T-cell (primary cell): ENCODE measurements around the gene PEX5. TPM values are rescaled to one million over a fixed set of nuclear protein-coding genes. Genes with fewer than 3 reads are reported as not detected.

Source experiments
- ATAC-seq, 4 experiments: fragments of 200-7000 bp in 3 of 4; fragments of 150-1000 bp in 1 of 4; cut with Tn5 transposase; replicated peaks in 1 of 4; 1 replicate in 3 of 4; 2 replicates in 1 of 4; pipeline ENCODE4 v1.10.0; 2021; ENCODE audit warnings: moderate library complexity in 3 of 4, mild to moderate bottlenecking in 2 of 4, moderate number of reproducible peaks in 1 of 4
- CTCF ChIA-PET, 2 donors: fragments of 300-600 bp; sonication (Branson Sonifier 250); formaldehyde crosslinking; loops; one replicate each; lab custom pipeline; 2022; ENCODE audit warnings: antibody characterized with exemption in 2 of 2; lab: Charles Lee
- POLR2A ChIA-PET, 2 donors: fragments of 300-600 bp; sonication (Branson Sonifier 250); formaldehyde crosslinking; loops; one replicate each; lab custom pipeline; 2022; ENCODE audit warnings: antibody characterized with exemption in 2 of 2; lab: Charles Lee
- DNase-seq, 35 experiments: peaks; one replicate each; pipeline versions ENCODE4 v3.0.0 to v3.0.0-alpha.2; 2013 to 2023
- H3K27ac ChIP-seq: one replicate; pipeline ENCODE4 v1.5.1; 2013; ENCODE audit warnings: low read length
- H3K27me3 ChIP-seq, 2 experiments: replicated peaks in 1 of 2; 1 replicate in 1 of 2; 2 replicates in 1 of 2; pipeline versions ENCODE4 v1.6.1 to v1.7.0; 2013; ENCODE audit warnings: low read length in 1 of 2, mixed read lengths in 1 of 2; ENCODE audit not compliant: control insufficient read depth in 2 of 2, insufficient read depth in 2 of 2; ENCODE audit errors: extremely low read depth in 1 of 2
- H3K36me3 ChIP-seq, 2 donors: 1 replicate in 1 of 2; 2 replicates in 1 of 2; pipeline versions ENCODE4 v1.6.1 to v1.7.0; 2013; ENCODE audit warnings: low read length in 1 of 2; ENCODE audit not compliant: control insufficient read depth in 2 of 2, insufficient read depth in 1 of 2; ENCODE audit errors: extremely low read depth in 1 of 2
- H3K4me1 ChIP-seq, 2 experiments: 1 replicate in 1 of 2; 2 replicates in 1 of 2; pipeline versions ENCODE4 v1.6.1 to v1.7.0; 2013; ENCODE audit warnings: low read length in 2 of 2, mixed read lengths in 1 of 2; ENCODE audit not compliant: insufficient read depth in 2 of 2, control insufficient read depth in 1 of 2; ENCODE audit errors: extremely low read depth in 1 of 2
- H3K4me3 ChIP-seq, 2 donors: 1 replicate in 1 of 2; 2 replicates in 1 of 2; pipeline versions ENCODE4 v1.5.1 to v1.7.0; 2013; ENCODE audit warnings: mild to moderate bottlenecking in 2 of 2, low read length in 1 of 2, moderate library complexity in 1 of 2; ENCODE audit not compliant: control insufficient read depth in 1 of 2; ENCODE audit errors: extremely low read depth in 1 of 2
- H3K9me3 ChIP-seq: 2 replicates; pipeline ENCODE4 v1.7.0; 2013
- H3K27ac Mint-ChIP-seq, 2 donors: one replicate each; pipeline ENCODE4 v1.8.0; 2020 to 2021; ENCODE audit warnings: mild to moderate bottlenecking in 2 of 2, mixed read lengths in 2 of 2
- H3K27me3 Mint-ChIP-seq, 2 donors: one replicate each; pipeline ENCODE4 v1.8.0; 2021 to 2022; ENCODE audit warnings: mixed read lengths in 2 of 2
- H3K36me3 Mint-ChIP-seq: one replicate; pipeline ENCODE4 v1.8.0; 2021; ENCODE audit warnings: mixed read lengths
- H3K4me1 Mint-ChIP-seq, 3 donors: one replicate each; pipeline ENCODE4 v1.8.0; 2020 to 2022; ENCODE audit warnings: mixed read lengths in 3 of 3, mild to moderate bottlenecking in 1 of 3
- H3K4me3 Mint-ChIP-seq, 3 donors: one replicate each; pipeline ENCODE4 v1.8.0; 2020 to 2022; ENCODE audit warnings: mild to moderate bottlenecking in 3 of 3, mixed read lengths in 3 of 3, moderate library complexity in 3 of 3
- H3K9me3 Mint-ChIP-seq, 3 donors: one replicate each; pipeline ENCODE4 v1.8.0; 2020 to 2022; ENCODE audit warnings: mixed read lengths in 3 of 3
- WGBS: methylation state at CpG from one replicate; pipeline ENCODE4 v1.1.5; 2013; ENCODE audit warnings: missing lambda C conversion rate; ENCODE audit not compliant: insufficient coverage; 5-methylcytosine and 5-hydroxymethylcytosine counted together
- total RNA-seq, 35 experiments: library from RNA in 6 of 35; stranded (reverse) in 6 of 35; fragments of 120-200 nt in 1 of 35; gene quantifications; one replicate each; pipeline versions ENCODE4 v1.2.1 to v1.2.4 and lab custom pipeline; 2013 to 2026

Gene PEX5
- total RNA-seq, 5 donors from 2014 or later (not counting 1 experiment from before 2014, with no cell fraction given), result 24.0 to 44.5 (median 31.1) TPM

DNA sequence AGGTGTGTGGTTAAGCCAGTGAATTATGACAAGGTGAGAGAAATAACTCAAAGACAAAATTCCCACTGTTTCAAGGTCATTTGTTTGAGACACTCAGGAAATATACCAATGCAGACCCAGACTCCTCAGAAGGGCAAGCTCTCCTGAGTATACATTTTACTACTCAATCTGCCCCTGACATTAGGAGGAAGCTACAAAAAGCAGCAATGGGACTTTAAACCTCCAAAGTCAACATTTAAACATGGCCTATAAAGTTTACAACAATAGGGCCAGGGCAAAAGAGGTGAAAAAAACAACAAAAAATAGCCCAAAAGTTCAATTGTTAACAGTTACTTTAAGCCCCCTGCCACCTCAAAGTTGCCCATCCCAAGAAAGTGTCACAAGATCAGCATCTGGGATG lies 19.5 kb upstream of the PEX5 start:
- Mint-ChIP-seq H3K27me3 (peaks cover 20% of the 10 kb centered on the region in 2 donors), H3K9me3 (peaks cover 4 to 40% (median 13%) of the 10 kb centered on the region in 3 donors), H3K36me3 (peaks cover 6% of the 10 kb centered on the region), H3K4me3 (no peak overlapping the region), H3K27ac (no peak overlapping the region), H3K4me1 (no peaks in the 10 kb centered on the region)
- no peaks in the 10 kb centered on the region for H3K9me3 ChIP-seq
- ATAC-seq (no peak), DNase-seq (no peak)
- ChIA-PET CTCF (interaction anchor here in 1 of 2 donors (0.6 kb wide), 1 partner anchor 28 kb away, joined by 3 read pairs; no protein-coding TSS in a partner anchor), POLR2A (no interaction called here)
- H3K4me1 ChIP-seq, result no peaks in the 10 kb centered on the region
- H3K4me3 ChIP-seq, result no peak overlapping the region
- peaks cover 0 to 3% of the 10 kb centered on the region in 2 experiments for H3K27me3 ChIP-seq
- no peaks in the 10 kb centered on the region for H3K36me3 ChIP-seq
- H3K27ac ChIP-seq, result no peak overlapping the region

DNA sequence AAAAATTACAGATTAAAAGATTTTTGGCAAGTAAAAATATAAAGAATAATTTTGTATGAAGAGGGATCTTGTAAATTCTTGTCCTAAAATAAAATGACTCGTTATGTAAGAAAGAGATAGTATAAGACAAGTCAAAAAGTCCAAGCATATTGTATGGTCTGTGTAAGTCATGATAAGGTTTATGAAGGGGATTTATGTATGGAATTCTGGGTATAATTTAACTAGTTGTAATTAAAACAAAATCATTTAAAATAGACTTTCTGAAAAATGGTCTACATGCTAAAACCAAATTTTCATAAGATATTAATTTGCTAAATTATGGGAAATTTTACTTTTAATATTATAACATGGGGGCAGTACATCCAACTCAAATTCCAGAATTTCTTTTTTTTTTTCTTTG lies 17.6 kb upstream of the PEX5 start:
- peaks cover 4 to 40% (median 15%) of the 10 kb centered on the region in 3 donors for H3K9me3 Mint-ChIP-seq

DNA sequence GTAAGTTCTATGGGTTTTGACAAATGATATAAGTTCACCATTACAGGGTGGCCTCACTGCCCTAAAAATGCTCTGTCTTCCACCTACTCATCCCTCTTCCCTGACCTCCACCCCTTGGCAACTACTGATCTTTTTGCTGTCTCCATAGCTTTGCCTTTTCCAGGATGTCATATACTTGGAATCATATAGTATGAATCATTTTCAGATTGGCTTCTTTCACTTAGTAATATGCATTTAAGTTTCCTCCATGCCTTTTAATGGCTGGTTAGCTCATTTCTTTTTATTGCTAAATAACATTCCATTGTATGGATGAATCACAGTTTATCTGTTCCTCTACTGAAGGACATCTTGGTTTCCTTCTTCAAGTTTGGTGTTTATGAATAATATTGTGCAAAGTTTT lies 14.0 kb upstream of the PEX5 start:
- DNase-seq (no peak), ATAC-seq (no peak)
- peaks cover 2 to 16% (median 9%) of the 10 kb centered on the region in 3 donors for H3K9me3 Mint-ChIP-seq
- H3K9me3 ChIP-seq, result peaks cover 3% of the 10 kb centered on the region
- H3K4me3 ChIP-seq, result no peak overlapping the region
- no peaks in the 10 kb centered on the region for H3K36me3 Mint-ChIP-seq
- peaks cover 30 to 42% of the 10 kb centered on the region in 2 donors for H3K27me3 Mint-ChIP-seq
- no peak overlapping the region for H3K27ac ChIP-seq
- H3K4me1 ChIP-seq, result no peaks in the 10 kb centered on the region
- peaks cover 0 to 8% of the 10 kb centered on the region in 2 experiments for H3K27me3 ChIP-seq
- POLR2A ChIA-PET, result no interaction called here
- H3K4me3 Mint-ChIP-seq, result no peak overlapping the region
- CTCF ChIA-PET, result no interaction called here
- H3K27ac Mint-ChIP-seq, result no peak overlapping the region
- no peaks in the 10 kb centered on the region for H3K36me3 ChIP-seq
- H3K4me1 Mint-ChIP-seq, result no peaks in the 10 kb centered on the region

More for the DNA sequence above, 17.6 kb upstream of the PEX5 start:
- ChIA-PET CTCF (no interaction called here), POLR2A (no interaction called here)
- Mint-ChIP-seq H3K4me3 (no peak overlapping the region), H3K27me3 (peaks cover 21 to 28% of the 10 kb centered on the region in 2 donors), H3K27ac (no peak overlapping the region), H3K4me1 (no peaks in the 10 kb centered on the region), H3K36me3 (peaks cover 6% of the 10 kb centered on the region)
- no peak overlapping the region for H3K27ac ChIP-seq
- DNase-seq (no peak), ATAC-seq (no peak)
- no peaks in the 10 kb centered on the region for H3K36me3 ChIP-seq
- WGBS, result no CpG with 5 or more reads among the region's 1 CpG
- no peaks in the 10 kb centered on the region for H3K4me1 ChIP-seq
- no peak overlapping the region for H3K4me3 ChIP-seq
- H3K9me3 ChIP-seq, result peaks cover 3% of the 10 kb centered on the region
- H3K27me3 ChIP-seq, result peaks cover 0 to 3% of the 10 kb centered on the region in 2 experiments

DNA sequence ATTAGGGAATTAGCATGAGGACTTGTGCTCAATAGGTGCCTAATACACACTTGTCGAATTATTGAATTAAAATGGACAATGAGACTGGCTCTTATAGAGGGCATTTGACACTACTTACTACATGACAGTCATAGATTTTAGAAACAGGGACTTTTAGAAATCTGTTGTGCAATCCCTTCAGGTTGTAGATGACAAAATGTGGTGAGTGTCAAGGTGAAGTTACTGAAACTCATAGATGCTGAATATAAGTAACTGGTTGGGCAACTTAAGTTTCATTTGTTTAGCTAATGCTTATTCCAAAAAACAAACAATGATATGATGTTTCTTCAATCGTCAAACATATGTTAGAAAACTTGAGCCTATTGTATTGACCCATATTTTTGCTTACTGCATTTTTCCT lies 12.9 kb upstream of the PEX5 start:
- CTCF ChIA-PET, result no interaction called here
- H3K36me3 Mint-ChIP-seq, result no peaks in the 10 kb centered on the region
- H3K9me3 Mint-ChIP-seq, result peaks cover 0 to 7% (median 5%) of the 10 kb centered on the region in 3 donors
- Histone ChIP-seq H3K4me3 (no peak overlapping the region), H3K27ac (no peak overlapping the region), H3K36me3 (no peaks in the 10 kb centered on the region), H3K27me3 (peaks cover 0 to 14% of the 10 kb centered on the region in 2 experiments), H3K9me3 (peaks cover 3% of the 10 kb centered on the region), H3K4me1 (no peaks in the 10 kb centered on the region)
- no peaks in the 10 kb centered on the region for H3K4me1 Mint-ChIP-seq
- no peak overlapping the region for H3K4me3 Mint-ChIP-seq
- H3K27ac Mint-ChIP-seq, result no peak overlapping the region
- POLR2A ChIA-PET, result no interaction called here
- ATAC-seq (no peak), DNase-seq (no peak)
- no CpG with 5 or more reads among the region's 2 CpGs for WGBS
- peaks cover 33 to 45% of the 10 kb centered on the region in 2 donors for H3K27me3 Mint-ChIP-seq

DNA sequence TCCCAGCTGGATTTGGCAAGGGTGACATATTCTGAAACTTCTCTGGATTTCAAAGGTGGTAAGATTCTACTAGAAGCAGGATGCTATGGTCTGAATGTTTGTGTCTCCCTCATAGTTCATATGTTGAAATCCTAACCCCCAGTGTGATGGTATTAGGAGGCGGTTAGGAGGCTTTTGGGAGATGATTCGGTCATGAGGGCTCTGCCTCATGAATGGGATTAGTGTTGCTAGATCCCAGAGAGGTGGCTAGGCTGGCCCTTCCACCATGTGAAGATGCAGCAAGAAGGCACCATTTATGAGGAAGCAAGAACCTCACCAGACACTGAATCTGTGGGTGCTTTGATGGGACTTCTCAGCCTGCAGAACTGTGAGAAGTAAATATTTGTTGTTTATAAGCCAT lies 11.0 kb upstream of the PEX5 start:
- DNase-seq (no peak), ATAC-seq (no peak)
- H3K27me3 ChIP-seq, result peaks cover 0 to 12% of the 10 kb centered on the region in 2 experiments
- H3K4me3 Mint-ChIP-seq, result no peak overlapping the region
- H3K4me3 ChIP-seq, result no peak overlapping the region
- CTCF ChIA-PET, result interaction anchor here in 1 of 2 donors (0.6 kb wide), 1 partner anchor 15 kb away, joined by 5 read pairs; no protein-coding TSS in a partner anchor
- peaks cover 3% of the 10 kb centered on the region for H3K9me3 ChIP-seq
- H3K9me3 Mint-ChIP-seq, result peaks cover 0 to 2% (median 0%) of the 10 kb centered on the region in 3 donors
- H3K27ac Mint-ChIP-seq, result no peak overlapping the region
- WGBS, result 94% methylated on average over 2 of the region's 2 CpGs
- no peaks in the 10 kb centered on the region for H3K36me3 Mint-ChIP-seq
- H3K27ac ChIP-seq, result no peak overlapping the region
- no peaks in the 10 kb centered on the region for H3K36me3 ChIP-seq
- no peaks in the 10 kb centered on the region for H3K4me1 ChIP-seq
- POLR2A ChIA-PET, result no interaction called here
- H3K27me3 Mint-ChIP-seq, result peaks cover 40 to 53% of the 10 kb centered on the region in 2 donors
- H3K4me1 Mint-ChIP-seq, result no peaks in the 10 kb centered on the region

DNA sequence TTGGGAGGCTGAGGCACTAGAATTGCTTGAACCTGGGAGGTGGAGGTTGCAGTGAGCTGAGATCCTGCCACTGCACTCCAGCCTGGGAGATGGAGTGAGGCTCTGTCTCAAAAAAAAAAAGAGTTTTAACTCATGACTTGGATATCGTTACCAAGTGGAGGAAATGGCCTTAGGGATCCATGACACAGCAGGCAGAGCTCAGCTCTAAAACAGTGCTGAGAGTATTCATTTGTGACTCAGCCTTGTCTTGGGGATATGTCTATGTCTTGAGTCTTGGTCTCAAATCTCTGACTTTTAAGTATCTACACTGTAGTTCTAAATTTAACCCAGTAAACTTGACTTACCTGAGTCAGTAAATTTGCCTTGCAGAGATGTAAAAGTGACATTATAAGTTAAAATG lies 8.8 kb upstream of the PEX5 start:
- peaks cover 32 to 39% of the 10 kb centered on the region in 2 donors for H3K27me3 Mint-ChIP-seq
- H3K27ac Mint-ChIP-seq, result no peak overlapping the region
- Histone ChIP-seq H3K27me3 (peaks cover 0 to 12% of the 10 kb centered on the region in 2 experiments), H3K36me3 (no peaks in the 10 kb centered on the region), H3K9me3 (peaks cover 3% of the 10 kb centered on the region), H3K4me3 (no peak overlapping the region), H3K4me1 (no peaks in the 10 kb centered on the region), H3K27ac (no peak overlapping the region)
- ChIA-PET CTCF (interaction anchor here in 1 of 2 donors (0.6 kb wide), 1 partner anchor 35 kb away, joined by 3 read pairs; no protein-coding TSS in a partner anchor), POLR2A (interaction anchor here (0.5 to 1.0 kb wide), 4 partner anchors 35 to 319 kb away, joined by 3 to 7 read pairs (median 4); no protein-coding TSS in a partner anchor)
- no peak for ATAC-seq
- DNase-seq, result no peak
- H3K4me3 Mint-ChIP-seq, result no peak overlapping the region
- peaks cover 0 to 2% (median 0%) of the 10 kb centered on the region in 3 donors for H3K9me3 Mint-ChIP-seq
- no peaks in the 10 kb centered on the region for H3K4me1 Mint-ChIP-seq
- whole genome bisulfite sequencing, result 56% methylated on average over 1 of the region's 1 CpG
- no peaks in the 10 kb centered on the region for H3K36me3 Mint-ChIP-seq
